ENCODE data around the gene DNPH1.

DNPH1 gene

GRCh38 chr6:43243664-43244321 is 14.5 kb upstream of the DNPH1 start:
- no peak for DNase-seq (ENCODE audit: low spot score)

GRCh38 chr6:43242908-43243663 is 13.8 kb upstream of the DNPH1 start, which contains the start of gene TTBK1:
Gene TTBK1, plus strand, starts transcription at chr6:43243481. Its CDS starts 3,180 bp downstream, at chr6:43246661.
- no peak for DNase-seq (ENCODE audit: low spot score)

DNA sequence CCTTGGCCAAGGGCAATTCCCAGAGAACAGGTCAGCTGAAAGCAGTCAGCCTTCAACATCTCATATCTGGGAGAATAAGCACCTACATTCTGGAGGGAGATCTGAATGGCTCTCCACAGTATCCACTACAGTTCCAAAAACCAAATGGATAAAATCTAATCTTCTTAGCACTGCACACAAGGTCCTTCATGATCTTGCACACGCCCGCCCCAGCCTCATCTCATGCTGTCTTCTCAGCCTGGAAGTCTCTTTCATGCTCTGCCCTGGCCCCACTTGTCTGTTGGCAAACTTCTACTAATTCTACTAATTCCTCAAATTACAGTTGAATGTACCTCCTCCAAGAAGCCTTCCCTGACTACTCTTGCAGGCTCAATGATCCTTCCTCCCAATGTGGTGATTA is 12.2 kb upstream of the DNPH1 start:
- no peak for DNase-seq (ENCODE audit: low spot score)

GRCh38 chr6:43240950-43241349 is 11.7 kb upstream of the DNPH1 start:
- DNase-seq (ENCODE audit: low spot score), result no peak

GRCh38 chr6:43239054-43239453 is 9.8 kb upstream of the DNPH1 start:
- no peak for DNase-seq (ENCODE audit: low spot score)

DNA sequence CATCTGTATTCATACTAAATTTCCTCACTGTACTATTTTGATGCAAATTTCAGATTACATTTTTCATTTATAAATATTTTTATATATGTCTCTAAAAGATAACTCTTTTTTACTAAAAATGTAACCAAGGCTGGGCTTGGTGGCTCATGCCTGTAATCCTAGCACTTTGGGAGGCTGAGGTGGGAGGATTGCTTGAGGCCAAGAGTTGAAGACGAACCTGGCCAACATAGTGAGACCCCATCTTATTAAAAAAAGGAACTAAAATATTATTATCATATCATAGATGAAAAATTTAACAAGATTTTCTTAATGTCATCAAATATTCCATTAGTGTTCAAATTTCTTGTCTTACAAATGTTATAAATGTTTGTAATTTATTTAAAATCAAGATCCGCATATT is 6.6 kb upstream of the DNPH1 start:
- DNase-seq (ENCODE audit: low spot score), result no peak

DNA sequence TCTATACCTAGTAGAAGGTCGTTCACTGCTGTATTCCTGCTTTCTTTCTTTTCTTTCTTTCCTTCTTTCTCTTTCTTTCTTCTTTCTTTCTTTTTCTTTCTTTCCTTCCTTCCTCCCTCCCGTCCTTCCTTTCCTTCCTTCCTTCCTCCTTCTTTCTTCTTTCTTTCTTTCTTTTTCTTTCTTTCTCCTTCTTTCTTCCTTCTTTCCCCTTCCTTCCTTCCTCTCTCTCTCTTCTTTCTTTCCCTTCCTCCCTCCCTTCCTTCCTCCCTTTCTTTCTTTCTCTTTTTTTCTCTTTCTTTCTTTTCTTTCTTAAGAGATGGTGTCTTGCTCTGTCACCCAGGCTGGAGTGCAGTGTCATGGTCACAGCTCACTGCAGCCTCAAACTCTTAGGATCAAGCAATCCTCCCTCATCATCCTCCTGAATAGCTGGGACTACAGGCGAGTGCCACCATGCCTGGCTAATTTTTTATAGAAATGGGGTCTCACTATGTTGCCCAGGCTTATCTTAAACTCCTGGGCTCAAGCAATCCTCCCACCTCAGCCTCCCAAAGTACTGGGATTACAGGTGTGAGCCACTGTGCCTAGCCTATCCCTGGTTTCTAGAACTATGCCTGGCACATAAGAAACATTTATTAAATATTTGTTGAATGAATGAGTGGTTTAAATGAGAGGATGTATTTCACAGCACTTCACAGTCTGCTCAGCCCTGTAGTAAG is 2.6 kb upstream of the DNPH1 start:
- no peak for DNase-seq (ENCODE audit: low spot score)

- DNase-seq (ENCODE audit: low spot score), result no peak
These were observed 1.8 kb upstream of the DNPH1 start for GRCh38 chr6:43231053-43231452.

DNA sequence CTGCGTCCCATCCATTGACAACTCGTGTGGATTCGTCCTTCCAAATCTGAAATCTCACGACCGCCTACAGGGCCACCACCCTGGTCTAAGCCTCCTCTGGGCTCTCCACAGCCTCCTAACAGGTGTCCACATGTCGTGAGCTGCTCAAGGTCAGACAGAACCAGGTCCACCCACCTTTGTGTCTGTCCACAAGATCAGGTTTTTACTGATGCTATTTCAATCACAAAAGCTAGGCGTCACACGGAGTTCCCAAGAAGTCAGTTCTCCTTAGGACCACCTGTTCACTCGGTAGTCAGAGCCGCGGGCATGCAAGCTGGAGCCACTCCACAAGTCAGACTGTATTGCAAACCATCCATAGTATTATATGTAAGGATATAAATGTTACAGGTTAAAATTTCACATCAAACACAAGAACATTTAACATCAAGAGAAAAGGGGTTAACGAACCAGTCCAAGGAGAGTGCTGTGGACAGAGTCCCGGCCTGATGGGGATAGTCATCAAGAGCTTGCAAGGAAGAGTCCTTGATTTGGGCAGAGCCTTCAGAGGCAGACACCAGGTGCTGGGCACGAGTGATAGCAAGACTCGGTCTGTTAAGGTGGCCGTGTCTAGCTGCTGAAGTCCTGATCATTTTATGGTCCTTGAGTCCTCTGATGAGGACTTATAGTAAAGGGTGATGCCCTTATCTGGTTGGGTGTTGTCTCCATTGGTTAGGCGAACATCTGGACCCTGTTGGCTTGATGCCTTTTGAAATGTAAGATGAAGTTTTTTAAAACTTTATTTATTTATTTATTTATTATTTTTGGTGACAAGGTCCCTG is 731 bp upstream of the DNPH1 start:
- DNase-seq (ENCODE audit: low spot score), result no peak

DNA sequence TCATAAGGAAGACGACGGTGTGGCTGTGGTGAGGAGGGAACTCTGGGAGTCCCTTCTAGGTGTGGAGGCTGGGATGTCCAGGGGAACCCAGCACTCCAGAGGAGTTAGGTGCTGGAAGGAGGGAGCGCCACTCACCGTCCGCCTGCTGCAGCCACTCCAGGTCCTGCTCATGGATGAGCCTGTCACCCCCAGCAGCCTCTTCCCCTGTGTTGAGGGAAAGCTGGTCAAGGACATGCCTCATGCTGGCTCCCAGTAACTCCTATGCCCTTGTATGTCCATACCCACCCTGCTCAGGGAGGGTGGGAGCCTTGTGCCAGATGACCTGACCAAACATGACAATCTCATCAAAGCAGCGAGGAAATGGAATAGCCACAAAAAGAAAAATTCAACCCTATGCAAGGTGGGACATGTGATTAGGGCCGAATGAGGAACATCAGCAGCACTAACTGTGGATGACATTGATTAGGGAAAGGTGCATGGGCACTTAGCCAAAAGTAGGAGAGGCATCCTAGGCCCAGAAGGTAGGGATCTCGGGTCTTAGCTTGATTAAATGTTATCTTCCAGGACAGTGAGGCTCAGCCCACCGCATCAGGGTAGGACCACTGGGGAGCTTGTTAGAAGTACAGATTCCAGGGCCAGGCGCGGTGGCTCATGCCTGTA is 3.0 kb downstream of the DNPH1 start:
- DNase-seq (ENCODE audit: low spot score), result no peak

- no peak for DNase-seq (ENCODE audit: low spot score)
These were observed 6.1 kb downstream of the DNPH1 start for GRCh38 chr6:43223175-43223574.

GRCh38 chr6:43222418-43223059 is 6.7 kb downstream of the DNPH1 start:
- no peak for DNase-seq (ENCODE audit: low spot score)

DNA sequence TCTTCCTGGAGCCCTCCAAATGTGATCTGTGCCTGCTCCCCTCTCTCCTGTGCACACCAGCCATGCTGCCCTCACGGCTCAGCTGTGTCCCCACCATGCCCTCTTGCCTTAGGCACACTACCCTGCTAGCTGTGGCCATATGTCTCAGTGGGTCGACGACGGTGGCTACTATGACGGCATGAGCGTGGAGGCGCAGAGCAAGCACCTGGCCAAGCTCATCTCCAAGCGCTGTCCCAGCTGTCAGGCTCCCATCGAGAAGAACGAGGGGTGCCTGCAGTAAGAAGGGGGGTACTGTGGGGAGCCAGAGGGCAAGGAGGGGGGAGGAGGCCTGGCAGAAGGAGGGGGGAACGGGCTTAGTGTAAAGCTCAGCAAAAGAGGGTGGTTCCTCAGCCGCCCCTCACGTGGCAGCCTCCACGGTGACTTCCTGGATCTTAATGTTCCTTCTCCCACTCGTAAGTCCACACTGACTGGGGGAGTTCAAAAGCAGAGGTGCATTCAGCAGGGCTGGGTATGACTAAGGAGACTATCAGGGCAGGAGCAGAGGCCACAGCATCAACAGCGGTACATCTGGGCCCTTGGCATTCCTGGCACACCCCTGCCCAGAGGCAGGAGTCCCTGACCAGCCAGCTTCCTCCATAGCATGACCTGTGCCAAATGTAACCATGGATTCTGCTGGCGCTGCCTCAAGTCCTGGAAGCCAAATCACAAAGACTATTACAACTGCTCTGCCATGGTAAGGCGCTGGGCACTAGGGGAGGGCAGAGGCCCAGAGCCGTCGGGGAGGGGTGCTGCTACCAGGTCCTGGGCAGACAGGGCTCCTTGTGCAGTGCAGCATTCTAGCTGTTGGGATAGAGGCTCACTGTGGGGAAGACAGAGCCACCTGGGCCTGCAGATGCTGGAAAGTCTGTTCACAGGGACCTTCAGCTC is 8.0 kb downstream of the DNPH1 start:
- DNase-seq (ENCODE audit: low spot score), result no peak

GRCh38 chr6:43220439-43220951 is 8.8 kb downstream of the DNPH1 start:
- DNase-seq (ENCODE audit: low spot score), result no peak

DNA sequence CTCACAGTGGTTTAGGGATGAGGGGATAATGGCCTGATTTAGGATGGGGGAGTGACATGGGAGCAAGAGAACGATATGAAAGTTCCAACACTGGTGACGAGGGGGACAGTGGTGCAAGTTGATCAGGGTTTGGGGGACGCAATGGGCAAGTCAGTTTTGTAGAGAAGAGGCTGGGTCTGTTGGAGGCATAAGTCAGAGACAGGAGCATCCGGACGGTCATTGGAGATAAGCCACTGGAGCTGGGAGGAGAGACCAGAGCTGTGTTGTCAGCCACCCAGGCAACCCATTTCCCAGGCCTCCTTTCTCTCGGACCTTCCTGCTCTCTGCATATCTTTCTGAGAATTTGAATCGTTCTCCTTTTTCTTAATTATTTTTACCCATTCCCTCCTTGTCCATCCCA is 9.5 kb downstream of the DNPH1 start:
- DNase-seq (ENCODE audit: low spot score), result no peak

DNA sequence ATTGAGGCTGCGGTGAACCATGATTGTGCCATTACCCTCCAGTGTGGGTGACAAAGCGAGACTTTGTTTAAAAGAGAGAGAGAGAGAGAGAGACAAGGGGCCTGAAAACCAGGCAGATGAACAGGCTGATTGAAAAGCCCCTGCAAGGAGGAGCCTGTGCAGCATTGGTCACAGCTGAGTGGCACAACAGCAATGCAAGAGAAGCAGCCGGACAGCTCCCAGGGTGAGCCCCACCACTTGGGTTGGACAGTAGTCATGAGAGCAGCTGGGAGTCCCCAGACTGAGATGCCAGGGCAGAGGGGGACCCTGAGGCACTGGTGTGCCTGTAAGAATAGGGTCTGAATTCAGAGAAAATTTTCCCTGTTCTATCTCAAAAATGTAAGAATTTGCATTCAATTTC is 10.2 kb downstream of the DNPH1 start:
- no peak for DNase-seq (ENCODE audit: low spot score)

DNA sequence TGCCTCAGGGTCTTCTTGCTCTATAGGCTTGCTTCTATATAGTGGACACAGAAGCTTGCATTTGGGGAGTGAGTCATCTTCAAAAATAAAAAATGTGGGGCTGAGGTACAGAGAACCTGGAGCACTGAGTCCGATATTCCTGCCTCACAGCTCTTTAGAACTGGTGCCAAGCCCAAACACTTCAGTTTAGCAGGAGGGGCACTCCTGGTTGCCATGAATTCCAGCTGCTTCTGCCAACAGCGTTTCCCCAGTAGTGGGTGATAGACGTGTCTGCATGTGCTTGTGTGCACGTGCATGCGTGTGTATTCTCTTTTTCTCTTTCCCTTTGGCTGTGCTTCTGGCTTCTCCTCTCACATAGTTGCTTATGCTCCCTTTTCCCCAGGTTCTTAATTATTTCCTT is 11.9 kb downstream of the DNPH1 start:
- DNase-seq (ENCODE audit: low spot score), result no peak

- DNase-seq (ENCODE audit: low spot score), result no peak
These were observed 13.1 kb downstream of the DNPH1 start for GRCh38 chr6:43216200-43216599.

DNA sequence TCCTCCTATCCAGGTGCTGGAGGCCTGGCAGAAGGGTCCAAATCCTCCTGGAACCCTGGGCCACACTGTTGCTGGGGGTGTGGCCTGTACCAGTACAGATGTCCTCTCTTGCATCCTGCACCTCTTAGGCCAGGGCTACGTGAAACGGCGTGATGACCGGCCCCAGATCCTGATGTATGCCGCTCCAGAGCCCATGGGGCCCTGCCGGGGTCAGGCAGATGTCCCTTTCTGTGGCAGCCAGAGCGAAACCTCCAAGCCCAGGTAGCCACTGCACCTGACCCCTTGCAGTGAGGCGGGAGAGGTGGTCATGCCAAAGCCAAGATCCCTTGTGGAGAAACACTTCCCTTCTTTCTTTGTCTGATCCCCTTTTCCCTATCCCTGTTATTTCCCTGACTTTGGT is 14.2 kb downstream of the DNPH1 start:
- DNase-seq (ENCODE audit: low spot score), result no peak

- no peak for DNase-seq (ENCODE audit: low spot score)
These were observed 15.8 kb downstream of the DNPH1 start for GRCh38 chr6:43213431-43213830.
